Measurements from ENCODE around the gene OGN. TPM values are rescaled to one million over a fixed set of nuclear protein-coding genes. Genes with fewer than 3 reads are reported as not detected.
A peak's percentile ranks its signal among the peaks of the same experiment; 100 is the strongest.

The OGN gene
- total RNA-seq, 1 donor: 0.36 TPM

DNA sequence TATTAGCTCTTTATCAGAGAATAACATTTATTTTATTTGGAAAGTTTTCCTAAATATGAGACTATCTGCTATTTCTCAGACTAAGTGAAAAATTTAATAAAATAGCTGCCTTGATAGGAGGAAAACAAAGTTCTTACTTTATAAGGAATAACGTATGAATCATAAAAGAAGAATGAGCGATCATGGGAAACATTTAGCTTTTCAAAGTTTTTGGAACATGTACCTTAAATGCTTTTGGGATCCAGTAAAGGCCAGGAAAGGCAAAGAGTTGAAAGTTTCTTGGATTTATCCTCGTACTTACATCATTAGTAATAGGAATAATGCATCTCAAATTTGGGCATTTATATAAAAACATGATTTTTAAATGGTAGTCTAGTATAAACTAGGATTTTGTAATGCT lies 19.4 kb downstream of the OGN start:
- no peaks in the 10 kb centered on the region for H3K27me3 ChIP-seq (ENCODE audit: insufficient read depth, low read length)
- no peaks in the 10 kb centered on the region for H3K9me3 ChIP-seq (ENCODE audit: low read depth, low read length)
- H2AFZ ChIP-seq (ENCODE audit: low read length): no peak overlapping the region
- H3K4me2 ChIP-seq (ENCODE audit: insufficient read depth, low read length): peak overlapping the region; percentile 38
- no peaks in the 10 kb centered on the region for H3K36me3 ChIP-seq (ENCODE audit: insufficient read depth, low read length)
- no peaks in the 10 kb centered on the region for H4K20me1 ChIP-seq (ENCODE audit: insufficient read depth, low read length)
- H3K79me2 ChIP-seq (ENCODE audit: insufficient read depth, low read length): no peaks in the 10 kb centered on the region
- H3K4me1 ChIP-seq (ENCODE audit: insufficient read depth, low read length): peaks cover 21% of the 10 kb centered on the region
- TF ChIP-seq, protein P1, sequence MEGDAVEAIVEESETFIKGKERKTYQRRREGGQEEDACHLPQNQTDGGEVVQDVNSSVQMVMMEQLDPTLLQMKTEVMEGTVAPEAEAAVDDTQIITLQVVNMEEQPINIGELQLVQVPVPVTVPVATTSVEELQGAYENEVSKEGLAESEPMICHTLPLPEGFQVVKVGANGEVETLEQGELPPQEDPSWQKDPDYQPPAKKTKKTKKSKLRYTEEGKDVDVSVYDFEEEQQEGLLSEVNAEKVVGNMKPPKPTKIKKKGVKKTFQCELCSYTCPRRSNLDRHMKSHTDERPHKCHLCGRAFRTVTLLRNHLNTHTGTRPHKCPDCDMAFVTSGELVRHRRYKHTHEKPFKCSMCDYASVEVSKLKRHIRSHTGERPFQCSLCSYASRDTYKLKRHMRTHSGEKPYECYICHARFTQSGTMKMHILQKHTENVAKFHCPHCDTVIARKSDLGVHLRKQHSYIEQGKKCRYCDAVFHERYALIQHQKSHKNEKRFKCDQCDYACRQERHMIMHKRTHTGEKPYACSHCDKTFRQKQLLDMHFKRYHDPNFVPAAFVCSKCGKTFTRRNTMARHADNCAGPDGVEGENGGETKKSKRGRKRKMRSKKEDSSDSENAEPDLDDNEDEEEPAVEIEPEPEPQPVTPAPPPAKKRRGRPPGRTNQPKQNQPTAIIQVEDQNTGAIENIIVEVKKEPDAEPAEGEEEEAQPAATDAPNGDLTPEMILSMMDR (IDR thresholded peaks at IDR 0.05; ENCODE audit: extremely low read depth, low read depth, low read length): no peak
- no peak for DNase-seq (ENCODE audit: insufficient read length, low spot score, missing footprints)
- peak overlapping the region; percentile 58 for H3K27ac ChIP-seq (ENCODE audit: low read depth, low read length)
- H3K4me3 ChIP-seq (ENCODE audit: insufficient read depth, low read length): no peak overlapping the region

DNA sequence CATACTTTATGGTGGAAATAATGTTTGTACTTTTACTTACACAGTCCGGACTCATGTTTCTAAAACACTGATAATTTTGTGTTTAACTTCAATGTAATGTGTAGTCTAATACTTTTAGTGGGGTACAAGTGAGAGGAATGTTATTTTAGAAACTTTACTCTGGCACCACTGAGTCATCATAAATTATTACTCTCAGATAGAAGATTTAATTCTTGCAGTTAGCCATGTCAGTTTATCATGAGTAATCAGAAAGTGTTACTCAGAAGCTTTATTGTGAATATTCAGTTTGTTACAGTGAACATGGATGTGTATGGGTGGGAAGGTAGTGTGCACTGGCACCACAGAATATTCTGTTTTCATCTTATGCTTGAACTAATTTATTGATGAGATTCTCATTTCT lies 20.0 kb downstream of the OGN start:
- Histone ChIP-seq H3K79me2 (ENCODE audit: insufficient read depth, low read length) (no peaks in the 10 kb centered on the region), H3K9me3 (ENCODE audit: low read depth, low read length) (no peaks in the 10 kb centered on the region), H3K4me2 (ENCODE audit: insufficient read depth, low read length) (peak overlapping the region; percentile 38), H3K36me3 (ENCODE audit: insufficient read depth, low read length) (no peaks in the 10 kb centered on the region), H4K20me1 (ENCODE audit: insufficient read depth, low read length) (no peaks in the 10 kb centered on the region), H3K27me3 (ENCODE audit: insufficient read depth, low read length) (no peaks in the 10 kb centered on the region), H3K27ac (ENCODE audit: low read depth, low read length) (peak overlapping the region; percentile 58), H2AFZ (ENCODE audit: low read length) (no peak overlapping the region), H3K4me1 (ENCODE audit: insufficient read depth, low read length) (peaks cover 21% of the 10 kb centered on the region), H3K4me3 (ENCODE audit: insufficient read depth, low read length) (no peak overlapping the region)
- TF ChIP-seq, protein P1 (IDR thresholded peaks at IDR 0.05; ENCODE audit: extremely low read depth, low read depth, low read length): no peak
- peak; percentile 74 for DNase-seq (ENCODE audit: insufficient read length, low spot score, missing footprints)

DNA sequence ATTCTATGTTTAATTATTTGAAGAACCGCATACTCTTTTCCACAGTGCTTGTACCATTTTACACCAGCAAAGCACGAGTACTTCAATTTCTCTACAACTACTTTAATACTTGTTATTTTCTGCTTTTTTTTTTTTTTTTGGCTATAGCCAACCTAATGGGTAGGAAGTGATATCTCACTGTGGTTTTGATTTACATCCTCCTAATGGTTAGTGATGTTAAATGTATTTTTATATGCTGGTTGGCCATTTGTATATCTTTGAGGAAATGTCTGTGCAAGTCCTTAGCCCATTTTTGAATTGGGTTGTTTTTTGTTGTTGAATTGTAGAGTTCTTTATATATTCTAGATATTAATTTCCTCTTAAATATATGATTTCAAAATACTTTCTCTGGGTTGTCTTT lies 22.6 kb downstream of the OGN start:
- no peak overlapping the region for H3K27ac ChIP-seq (ENCODE audit: low read depth, low read length)
- DNase-seq (ENCODE audit: insufficient read length, low spot score, missing footprints): no peak
- H3K4me3 ChIP-seq (ENCODE audit: insufficient read depth, low read length): no peak overlapping the region
- no peaks in the 10 kb centered on the region for H3K36me3 ChIP-seq (ENCODE audit: insufficient read depth, low read length)
- peaks cover 21% of the 10 kb centered on the region for H3K4me1 ChIP-seq (ENCODE audit: insufficient read depth, low read length)
- H4K20me1 ChIP-seq (ENCODE audit: insufficient read depth, low read length): no peaks in the 10 kb centered on the region
- TF ChIP-seq, protein P1 (IDR thresholded peaks at IDR 0.05; ENCODE audit: extremely low read depth, low read depth, low read length): no peak
- H3K4me2 ChIP-seq (ENCODE audit: insufficient read depth, low read length): no peak overlapping the region
- H3K9me3 ChIP-seq (ENCODE audit: low read depth, low read length): no peaks in the 10 kb centered on the region
- H3K79me2 ChIP-seq (ENCODE audit: insufficient read depth, low read length): no peaks in the 10 kb centered on the region
- H3K27me3 ChIP-seq (ENCODE audit: insufficient read depth, low read length): no peaks in the 10 kb centered on the region
- H2AFZ ChIP-seq (ENCODE audit: low read length): no peak overlapping the region

DNA sequence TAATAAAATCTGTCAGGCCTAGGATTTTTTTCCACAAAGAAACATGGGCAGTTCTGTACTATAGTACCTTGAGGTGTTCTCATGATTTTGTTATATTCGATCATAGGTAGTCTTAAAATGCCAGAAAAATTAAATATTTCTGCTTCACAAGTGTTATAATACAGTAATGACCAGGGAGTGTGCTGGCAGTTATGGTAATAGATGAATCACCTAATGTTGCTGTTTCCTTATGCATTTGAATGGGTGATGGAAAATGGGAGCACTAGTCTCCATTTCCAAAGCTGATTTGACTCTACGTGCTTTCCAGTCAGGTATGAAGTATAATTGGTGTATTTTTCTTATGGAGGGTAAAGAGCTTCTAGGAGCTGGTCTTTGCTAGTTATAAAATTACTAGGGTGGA lies 23.8 kb downstream of the OGN start:
- Histone ChIP-seq H3K9me3 (ENCODE audit: low read depth, low read length) (no peaks in the 10 kb centered on the region), H3K79me2 (ENCODE audit: insufficient read depth, low read length) (no peaks in the 10 kb centered on the region), H2AFZ (ENCODE audit: low read length) (no peak overlapping the region), H3K4me2 (ENCODE audit: insufficient read depth, low read length) (no peak overlapping the region), H3K27ac (ENCODE audit: low read depth, low read length) (no peak overlapping the region), H4K20me1 (ENCODE audit: insufficient read depth, low read length) (no peaks in the 10 kb centered on the region), H3K36me3 (ENCODE audit: insufficient read depth, low read length) (no peaks in the 10 kb centered on the region), H3K27me3 (ENCODE audit: insufficient read depth, low read length) (no peaks in the 10 kb centered on the region), H3K4me1 (ENCODE audit: insufficient read depth, low read length) (peaks cover 15% of the 10 kb centered on the region), H3K4me3 (ENCODE audit: insufficient read depth, low read length) (no peak overlapping the region)
- TF ChIP-seq, protein P1 (IDR thresholded peaks at IDR 0.05; ENCODE audit: extremely low read depth, low read depth, low read length): no peak
- no peak for DNase-seq (ENCODE audit: insufficient read length, low spot score, missing footprints)

Measured in osteoblast (primary cell).